ENCODE results near the gene GTPBP6.

The GTPBP6 gene

GRCh38 chrX:318068-318738 lies 393 bp downstream of the GTPBP6 start:
- peaks cover 9% of the 10 kb centered on the region; the same call in 1 of the 2 replicates for H3F3A ChIP-seq (ENCODE audit: control insufficient read depth, insufficient read depth)
- H3K4me1 ChIP-seq (ENCODE audit: control insufficient read depth, low read length): peaks cover 23% of the 10 kb centered on the region
- H3K9me3 ChIP-seq (ENCODE audit: control insufficient read depth, insufficient read depth, low read length): no peaks in the 10 kb centered on the region
- H3K4me3 ChIP-seq (ENCODE audit: low read length): peak overlapping the region; percentile 82
- H3K4me2 ChIP-seq (ENCODE audit: low read length): peak overlapping the region; percentile 55
- H3K36me3 ChIP-seq (ENCODE audit: control insufficient read depth, low read length): peaks cover 34% of the 10 kb centered on the region
- H3K9me2 ChIP-seq (replicated peaks; ENCODE audit: control insufficient read depth, low read length): no peaks in the 10 kb centered on the region
- H3K79me2 ChIP-seq (ENCODE audit: control insufficient read depth, low read length): peaks cover 32% of the 10 kb centered on the region
- TF ChIP-seq EZH2phosphoT487 (IDR thresholded peaks at IDR 0.05; ENCODE audit: borderline replicate concordance, low read length) (no peak), CTCF (IDR thresholded peaks at IDR 0.05; ENCODE audit: low read depth, low read length, poor library complexity, severe bottlenecking) (no peak)
- H4K20me1 ChIP-seq (ENCODE audit: control insufficient read depth, insufficient read depth, low read depth, low read length): 0 out of 2 replicates have a peak, but pooled peaks cover 6% of the 10 kb centered on the region
- H3K27me3 ChIP-seq (ENCODE audit: control insufficient read depth, low read length): no peaks in the 10 kb centered on the region; the same call in 1 of the 2 replicates
- peak overlapping the region; percentile 72 for H3K27ac ChIP-seq (ENCODE audit: low read depth, low read length)

GRCh38 chrX:317424-318067 lies 1.1 kb downstream of the GTPBP6 start:
- 0 out of 2 replicates have a peak, but pooled peaks cover 6% of the 10 kb centered on the region for H4K20me1 ChIP-seq (ENCODE audit: control insufficient read depth, insufficient read depth, low read depth, low read length)
- no peaks in the 10 kb centered on the region; the same call in 1 of the 2 replicates for H3K27me3 ChIP-seq (ENCODE audit: control insufficient read depth, low read length)
- H3K9me3 ChIP-seq (ENCODE audit: control insufficient read depth, insufficient read depth, low read length): no peaks in the 10 kb centered on the region
- peak overlapping the region; percentile 55 for H3K4me2 ChIP-seq (ENCODE audit: low read length)
- H3K9me2 ChIP-seq (replicated peaks; ENCODE audit: control insufficient read depth, low read length): no peaks in the 10 kb centered on the region
- H3K4me1 ChIP-seq (ENCODE audit: control insufficient read depth, low read length): peaks cover 21% of the 10 kb centered on the region
- H3K27ac ChIP-seq (ENCODE audit: low read depth, low read length): no peak overlapping the region
- H3K79me2 ChIP-seq (ENCODE audit: control insufficient read depth, low read length): peaks cover 32% of the 10 kb centered on the region
- H3F3A ChIP-seq (ENCODE audit: control insufficient read depth, insufficient read depth): peaks cover 5% of the 10 kb centered on the region; the same call in 1 of the 2 replicates
- H3K36me3 ChIP-seq (ENCODE audit: control insufficient read depth, low read length): peaks cover 41% of the 10 kb centered on the region
- H3K4me3 ChIP-seq (ENCODE audit: low read length): peak overlapping the region; percentile 46
- TF ChIP-seq EZH2phosphoT487 (IDR thresholded peaks at IDR 0.05; ENCODE audit: borderline replicate concordance, low read length) (no peak), CTCF (IDR thresholded peaks at IDR 0.05; ENCODE audit: low read depth, low read length, poor library complexity, severe bottlenecking) (no peak)

- Histone ChIP-seq H3K27me3 (ENCODE audit: control insufficient read depth, low read length) (no peaks in the 10 kb centered on the region; the same call in 1 of the 2 replicates), H3K4me3 (ENCODE audit: low read length) (peak overlapping the region; percentile 46), H3K27ac (ENCODE audit: low read depth, low read length) (no peak overlapping the region), H3K4me1 (ENCODE audit: control insufficient read depth, low read length) (peaks cover 21% of the 10 kb centered on the region), H3F3A (ENCODE audit: control insufficient read depth, insufficient read depth) (peaks cover 3% of the 10 kb centered on the region; the same call in 1 of the 2 replicates), H3K79me2 (ENCODE audit: control insufficient read depth, low read length) (peaks cover 32% of the 10 kb centered on the region), H4K20me1 (ENCODE audit: control insufficient read depth, insufficient read depth, low read depth, low read length) (0 out of 2 replicates have a peak, but pooled peaks cover 6% of the 10 kb centered on the region), H3K9me3 (ENCODE audit: control insufficient read depth, insufficient read depth, low read length) (no peaks in the 10 kb centered on the region), H3K4me2 (ENCODE audit: low read length) (peak overlapping the region; percentile 26), H3K36me3 (ENCODE audit: control insufficient read depth, low read length) (peaks cover 50% of the 10 kb centered on the region), H3K9me2 (replicated peaks; ENCODE audit: control insufficient read depth, low read length) (no peaks in the 10 kb centered on the region)
- TF ChIP-seq CTCF (IDR thresholded peaks at IDR 0.05; ENCODE audit: low read depth, low read length, poor library complexity, severe bottlenecking) (no peak), EZH2phosphoT487 (IDR thresholded peaks at IDR 0.05; ENCODE audit: borderline replicate concordance, low read length) (no peak)
Measured at GRCh38 chrX:316351-317325, 2.0 kb downstream of the GTPBP6 start.

All from DOHH2 (cell line).